Measurements from ENCODE around the gene TNNT1.

GRCh38 chr19:55091955-55092354 lies 57.1 kb downstream of the TNNT1 start:
- no peak for TF ChIP-seq CHD2 (IDR thresholded peaks at IDR 0.05; ENCODE audit: low read length, partially characterized antibody)
- TF ChIP-seq HDAC2 (IDR thresholded peaks at IDR 0.05): no peak
- TF ChIP-seq, protein P1, sequence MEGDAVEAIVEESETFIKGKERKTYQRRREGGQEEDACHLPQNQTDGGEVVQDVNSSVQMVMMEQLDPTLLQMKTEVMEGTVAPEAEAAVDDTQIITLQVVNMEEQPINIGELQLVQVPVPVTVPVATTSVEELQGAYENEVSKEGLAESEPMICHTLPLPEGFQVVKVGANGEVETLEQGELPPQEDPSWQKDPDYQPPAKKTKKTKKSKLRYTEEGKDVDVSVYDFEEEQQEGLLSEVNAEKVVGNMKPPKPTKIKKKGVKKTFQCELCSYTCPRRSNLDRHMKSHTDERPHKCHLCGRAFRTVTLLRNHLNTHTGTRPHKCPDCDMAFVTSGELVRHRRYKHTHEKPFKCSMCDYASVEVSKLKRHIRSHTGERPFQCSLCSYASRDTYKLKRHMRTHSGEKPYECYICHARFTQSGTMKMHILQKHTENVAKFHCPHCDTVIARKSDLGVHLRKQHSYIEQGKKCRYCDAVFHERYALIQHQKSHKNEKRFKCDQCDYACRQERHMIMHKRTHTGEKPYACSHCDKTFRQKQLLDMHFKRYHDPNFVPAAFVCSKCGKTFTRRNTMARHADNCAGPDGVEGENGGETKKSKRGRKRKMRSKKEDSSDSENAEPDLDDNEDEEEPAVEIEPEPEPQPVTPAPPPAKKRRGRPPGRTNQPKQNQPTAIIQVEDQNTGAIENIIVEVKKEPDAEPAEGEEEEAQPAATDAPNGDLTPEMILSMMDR (IDR thresholded peaks at IDR 0.05): no peak
- no peak for TF ChIP-seq EP300 (IDR thresholded peaks at IDR 0.05)
- no peak for TF ChIP-seq MAFK (IDR thresholded peaks at IDR 0.05; ENCODE audit: partially characterized antibody)
- TF ChIP-seq POLR2A (IDR thresholded peaks at IDR 0.05; ENCODE audit: low read length): no peak
- no peak for TF ChIP-seq CHD4 (IDR thresholded peaks at IDR 0.05; ENCODE audit: borderline replicate concordance)
- TF ChIP-seq KDM1A (IDR thresholded peaks at IDR 0.05; ENCODE audit: low read depth): no peak
- TF ChIP-seq, protein P2, sequence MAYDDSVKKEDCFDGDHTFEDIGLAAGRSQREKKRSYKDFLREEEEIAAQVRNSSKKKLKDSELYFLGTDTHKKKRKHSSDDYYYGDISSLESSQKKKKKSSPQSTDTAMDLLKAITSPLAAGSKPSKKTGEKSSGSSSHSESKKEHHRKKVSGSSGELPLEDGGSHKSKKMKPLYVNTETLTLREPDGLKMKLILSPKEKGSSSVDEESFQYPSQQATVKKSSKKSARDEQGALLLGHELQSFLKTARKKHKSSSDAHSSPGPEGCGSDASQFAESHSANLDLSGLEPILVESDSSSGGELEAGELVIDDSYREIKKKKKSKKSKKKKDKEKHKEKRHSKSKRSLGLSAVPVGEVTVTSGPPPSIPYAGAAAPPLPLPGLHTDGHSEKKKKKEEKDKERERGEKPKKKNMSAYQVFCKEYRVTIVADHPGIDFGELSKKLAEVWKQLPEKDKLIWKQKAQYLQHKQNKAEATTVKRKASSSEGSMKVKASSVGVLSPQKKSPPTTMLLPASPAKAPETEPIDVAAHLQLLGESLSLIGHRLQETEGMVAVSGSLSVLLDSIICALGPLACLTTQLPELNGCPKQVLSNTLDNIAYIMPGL (CRISPR knock-in tag; IDR thresholded peaks at IDR 0.05; ENCODE audit: borderline replicate concordance): no peak
- TF ChIP-seq MAX (IDR thresholded peaks at IDR 0.05): no peak
- TF ChIP-seq MAZ (IDR thresholded peaks at IDR 0.05; ENCODE audit: borderline replicate concordance, low read depth, low read length): no peak

Measured in A549 (cell line).